CD4-positive, alpha-beta memory T cell (primary cell): ENCODE data around the gene TSPAN14. TPM values are rescaled to one million over a fixed set of nuclear protein-coding genes. Genes with fewer than 3 reads are reported as not detected.

Source experiments
- CTCF ChIA-PET: fragments of 350-600 bp; sonication (Branson Sonifier 250); formaldehyde crosslinking; loops from one replicate; lab custom pipeline; 2021; ENCODE audit warnings: inconsistent platforms; ENCODE audit not compliant: partially characterized antibody; lab: Charles Lee
- POLR2A ChIA-PET: fragments of 350-600 bp; sonication (Branson Sonifier 250); formaldehyde crosslinking; loops from one replicate; lab custom pipeline; 2021; ENCODE audit not compliant: partially characterized antibody; lab: Charles Lee
- DNase-seq, 5 donors: peaks; one replicate each; pipeline versions ENCODE4 v3.0.0 to v3.0.0-alpha.2; 2020 to 2022; ENCODE audit warnings: mixed read lengths in 1 of 5
- H3K27ac ChIP-seq: one replicate; pipeline ENCODE4 v1.7.0; 2013; ENCODE audit warnings: low read depth, low read length
- H3K27me3 ChIP-seq: 2 replicates; pipeline ENCODE4 v1.7.0; 2013; ENCODE audit warnings: mild to moderate bottlenecking, low read length, moderate library complexity; ENCODE audit not compliant: insufficient read depth
- H3K36me3 ChIP-seq: 2 replicates; pipeline ENCODE4 v1.7.0; 2013; ENCODE audit warnings: mild to moderate bottlenecking, low read length, moderate library complexity; ENCODE audit not compliant: insufficient read depth
- H3K4me1 ChIP-seq: 2 replicates; pipeline ENCODE4 v1.7.0; 2013; ENCODE audit warnings: mild to moderate bottlenecking, low read length, moderate library complexity; ENCODE audit not compliant: insufficient read depth
- H3K4me3 ChIP-seq, 2 donors: one replicate each; pipeline ENCODE4 v1.7.0; 2013; ENCODE audit warnings: low read length in 2 of 2, mild to moderate bottlenecking in 1 of 2
- H3K9me3 ChIP-seq, 2 donors: one replicate each; pipeline ENCODE4 v1.7.0; 2013; ENCODE audit warnings: low read length in 2 of 2, control low read depth in 1 of 2; ENCODE audit not compliant: control insufficient read depth in 1 of 2
- H3K27ac Mint-ChIP-seq, 7 donors: one replicate each; pipeline ENCODE4 v1.8.0; 2020 to 2021; ENCODE audit warnings: mixed read lengths in 7 of 7, mild to moderate bottlenecking in 6 of 7, inconsistent platforms in 3 of 7, moderate library complexity in 3 of 7
- H3K27me3 Mint-ChIP-seq, 2 donors: one replicate each; pipeline ENCODE4 v1.8.0; 2020 to 2021; ENCODE audit warnings: mixed read lengths in 2 of 2
- H3K36me3 Mint-ChIP-seq, 2 donors: one replicate each; pipeline ENCODE4 v1.8.0; 2020 to 2021; ENCODE audit warnings: mixed read lengths in 2 of 2, inconsistent platforms in 1 of 2, mild to moderate bottlenecking in 1 of 2
- H3K4me1 Mint-ChIP-seq, 4 donors: one replicate each; pipeline ENCODE4 v1.8.0; 2020 to 2021; ENCODE audit warnings: mixed read lengths in 4 of 4, mild to moderate bottlenecking in 1 of 4
- H3K4me3 Mint-ChIP-seq, 8 donors: one replicate each; pipeline ENCODE4 v1.8.0; 2020 to 2021; ENCODE audit warnings: mixed read lengths in 8 of 8, mild to moderate bottlenecking in 7 of 8, moderate library complexity in 6 of 8, inconsistent platforms in 3 of 8
- H3K9me3 Mint-ChIP-seq, 8 donors: one replicate each; pipeline ENCODE4 v1.8.0; 2020 to 2021; ENCODE audit warnings: mixed read lengths in 8 of 8, mild to moderate bottlenecking in 5 of 8, inconsistent platforms in 3 of 8, moderate library complexity in 1 of 8
- intact Hi-C: fragments of 100-400 bp; cut with micrococcal nuclease; formaldehyde crosslinking; loops from one replicate; pipeline ENCODE4 v1.15.1; 2023
- polyA plus RNA-seq, 2 donors: library from polyadenylated mRNA; unstranded; fragments of 300-500 nt; fragmentation: Illumina TruSeq; gene quantifications; one replicate each; pipeline ENCODE4 v1.2.3, GENCODE V29; 2021
- total RNA-seq, 2 experiments: library from RNA; stranded (reverse); gene quantifications; one replicate each; pipeline ENCODE4 v1.2.3, GENCODE V29; 2021

The TSPAN14 gene
- total RNA-seq (100 to 1,000 TPM; 151 to 153 TPM), polyA plus RNA-seq (100 to 1,000 TPM; 148 to 246 TPM)

DNA sequence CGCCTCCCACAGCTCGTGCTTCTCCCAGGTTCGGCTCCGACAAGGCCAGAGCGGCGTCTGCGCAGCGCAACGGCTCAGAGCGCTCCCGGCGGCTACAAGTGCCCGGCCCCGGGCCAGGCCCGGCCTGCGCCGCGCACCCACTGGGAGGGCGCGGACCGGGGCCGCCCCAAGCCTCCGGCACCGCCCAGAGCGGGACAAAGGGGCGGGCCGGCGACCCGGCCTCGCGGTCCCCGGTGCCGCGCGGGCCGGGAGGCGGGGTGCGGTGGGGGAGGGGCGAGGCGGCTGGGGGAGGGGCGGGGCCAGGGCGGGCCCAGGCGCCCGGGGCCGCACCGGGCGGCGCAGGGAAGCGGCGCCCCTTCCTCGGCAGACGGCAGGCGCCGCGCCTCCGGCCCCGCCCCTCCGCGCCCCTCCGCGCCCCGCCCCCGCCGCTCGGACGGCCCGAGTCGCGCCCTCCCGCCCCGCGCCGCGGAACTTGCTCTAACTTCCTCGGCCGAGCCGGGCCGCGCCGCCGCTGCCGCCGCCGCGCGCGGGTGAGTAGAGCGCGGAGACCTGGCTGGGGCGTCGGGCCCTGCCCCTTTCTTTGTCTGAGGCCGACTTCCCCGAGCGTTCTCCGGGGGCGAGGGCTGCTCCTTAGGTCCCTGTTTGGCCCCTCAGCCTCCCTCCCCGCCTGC, at the start of gene TSPAN14:
TSS of gene TSPAN14 (plus strand) at position 469 of the 671 bp plus-strand sequence. CDS start 34,924 bp downstream, outside the sequence.
- Histone ChIP-seq H3K36me3 (no peaks in the 10 kb centered on the region), H3K4me3 (peak within 1 kb of the TSS; percentile 70 to 76), H3K9me3 (no peaks in the 10 kb centered on the region), H3K4me1 (peaks cover 32% of the 10 kb centered on the region), H3K27ac (peak within 1 kb of the TSS; percentile 83), H3K27me3 (no peaks in the 10 kb centered on the region)
- ChIA-PET CTCF (interaction anchor here (0.8 to 15.9 kb wide), 5 partner anchors 10 to 52 kb away, joined by 4 to 814 read pairs (median 10); no protein-coding TSS in a partner anchor), POLR2A (interaction anchor here (0.7 to 31.9 kb wide), 6 partner anchors 9 to 54 kb away, joined by 3 to 906 read pairs (median 302); no protein-coding TSS in a partner anchor)
- H3K4me1 Mint-ChIP-seq: peaks cover 30 to 53% (median 36%) of the 10 kb centered on the region in 4 donors
- H3K36me3 Mint-ChIP-seq: peaks cover 15 to 23% of the 10 kb centered on the region in 2 donors
- H3K27me3 Mint-ChIP-seq: no peaks in the 10 kb centered on the region
- H3K27ac Mint-ChIP-seq: peak within 1 kb of the TSS; percentile 93 to 100 (median 96)
- no peaks in the 10 kb centered on the region for H3K9me3 Mint-ChIP-seq
- DNase-seq: peak; percentile 66 to 76 (median 73)
- H3K4me3 Mint-ChIP-seq: peak within 1 kb of the TSS; percentile 90 to 100 (median 98)
- intact Hi-C loops: loop anchor here (1.0 to 5.0 kb wide), 3 partner anchors 9 to 247 kb away; partner anchors contain the start of gene ANXA11

GRCh38 chr10:80405035-80405434, 49.1 kb upstream of the TSPAN14 start:
- Histone ChIP-seq H3K27me3 (no peaks in the 10 kb centered on the region), H3K4me1 (peaks cover 10% of the 10 kb centered on the region), H3K27ac (no peak overlapping the region), H3K4me3 (no peak overlapping the region), H3K9me3 (no peaks in the 10 kb centered on the region), H3K36me3 (no peaks in the 10 kb centered on the region)
- CTCF ChIA-PET: interaction anchor here (1.0 to 1.2 kb wide), 2 partner anchors 27 to 39 kb away, joined by 3 to 6 read pairs; no protein-coding TSS in a partner anchor
- intact Hi-C loops: no loop called here
- Mint-ChIP-seq H3K4me3 (no peak overlapping the region), H3K27ac (no peak overlapping the region), H3K36me3 (peaks cover 0 to 2% of the 10 kb centered on the region in 2 donors), H3K9me3 (no peaks in the 10 kb centered on the region), H3K4me1 (peaks cover 1 to 11% (median 8%) of the 10 kb centered on the region in 4 donors), H3K27me3 (peaks cover 2 to 3% of the 10 kb centered on the region in 2 donors)
- DNase-seq: no peak
- POLR2A ChIA-PET: interaction anchor here (0.6 kb wide), 1 partner anchor 259 kb away, joined by 4 read pairs; no protein-coding TSS in a partner anchor

GRCh38 chr10:80405626-80406025, 48.5 kb upstream of the TSPAN14 start:
- H3K9me3 Mint-ChIP-seq: no peaks in the 10 kb centered on the region
- peaks cover 2 to 3% of the 10 kb centered on the region in 2 donors for H3K27me3 Mint-ChIP-seq
- no peak overlapping the region for H3K4me3 ChIP-seq
- CTCF ChIA-PET: interaction anchor here (1.0 to 1.2 kb wide), 2 partner anchors 27 to 38 kb away, joined by 3 to 6 read pairs; no protein-coding TSS in a partner anchor
- no peak overlapping the region for H3K4me3 Mint-ChIP-seq
- peaks cover 0 to 2% of the 10 kb centered on the region in 2 donors for H3K36me3 Mint-ChIP-seq
- peaks cover 1 to 11% (median 8%) of the 10 kb centered on the region in 4 donors for H3K4me1 Mint-ChIP-seq
- H3K36me3 ChIP-seq: no peaks in the 10 kb centered on the region
- H3K27ac Mint-ChIP-seq: no peak overlapping the region
- POLR2A ChIA-PET: interaction anchor here (0.6 kb wide), 1 partner anchor 259 kb away, joined by 4 read pairs; no protein-coding TSS in a partner anchor
- H3K27me3 ChIP-seq: no peaks in the 10 kb centered on the region
- no peak for DNase-seq
- H3K27ac ChIP-seq: no peak overlapping the region
- H3K4me1 ChIP-seq: peaks cover 10% of the 10 kb centered on the region
- intact Hi-C loops: no loop called here
- H3K9me3 ChIP-seq: no peaks in the 10 kb centered on the region

DNA sequence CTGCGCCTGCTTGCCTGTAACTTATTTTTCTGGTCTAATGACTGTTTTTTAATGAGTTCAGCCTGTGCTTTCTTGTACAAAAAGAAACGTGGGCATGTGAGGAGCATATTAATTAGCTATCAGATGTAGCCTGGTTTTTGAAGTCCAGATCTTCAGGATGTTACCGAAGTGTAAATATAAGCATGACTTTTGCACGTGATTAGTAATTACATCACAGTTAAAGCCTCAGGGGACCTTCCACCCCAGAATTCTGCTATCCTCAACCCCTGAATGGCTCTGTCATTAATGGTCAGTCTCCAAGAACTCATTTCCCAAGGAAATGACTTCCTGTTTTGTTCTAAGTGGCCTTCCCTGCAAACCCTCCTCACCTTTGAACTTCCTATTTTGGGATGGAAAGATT, 47.9 kb upstream of the TSPAN14 start:
- H3K36me3 ChIP-seq: no peaks in the 10 kb centered on the region
- no peaks in the 10 kb centered on the region for H3K9me3 Mint-ChIP-seq
- no peak for DNase-seq
- H3K27me3 ChIP-seq: no peaks in the 10 kb centered on the region
- H3K4me1 Mint-ChIP-seq: peaks cover 1 to 11% (median 8%) of the 10 kb centered on the region in 4 donors
- CTCF ChIA-PET: interaction anchor here (1.0 to 2.4 kb wide), 3 partner anchors 28 to 99 kb away, joined by 3 to 14 read pairs (median 6); no protein-coding TSS in a partner anchor
- peaks cover 10% of the 10 kb centered on the region for H3K4me1 ChIP-seq
- no peaks in the 10 kb centered on the region for H3K9me3 ChIP-seq
- no peak overlapping the region for H3K4me3 Mint-ChIP-seq
- POLR2A ChIA-PET: no interaction called here
- no peak overlapping the region for H3K4me3 ChIP-seq
- H3K36me3 Mint-ChIP-seq: peaks cover 0 to 2% of the 10 kb centered on the region in 2 donors
- peak overlapping the region in 1 of 7 donors; percentile 43 for H3K27ac Mint-ChIP-seq
- H3K27me3 Mint-ChIP-seq: peaks cover 2 to 3% of the 10 kb centered on the region in 2 donors
- intact Hi-C loops: no loop called here
- H3K27ac ChIP-seq: no peak overlapping the region

DNA sequence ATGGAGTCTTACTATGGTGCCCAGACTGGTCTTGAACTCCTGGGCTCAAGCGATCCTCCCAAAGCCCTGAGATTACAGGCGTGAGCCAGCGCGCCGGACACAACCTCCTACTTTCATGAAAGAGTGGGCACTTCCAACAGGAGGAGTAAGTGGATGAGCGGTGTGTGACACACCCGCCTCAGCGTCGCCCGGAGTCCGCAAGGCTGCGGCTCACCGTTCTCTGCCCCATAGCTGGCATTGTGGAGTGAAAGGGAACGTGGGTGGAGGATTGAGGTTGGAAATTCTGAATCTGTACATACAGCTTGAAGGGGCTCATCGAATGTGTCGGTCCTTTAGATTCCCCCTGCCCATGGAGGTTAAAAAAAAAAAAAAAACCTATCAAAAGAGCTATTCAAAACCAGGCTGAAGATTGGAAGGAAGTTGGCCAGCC, 46.3 kb upstream of the TSPAN14 start:
- Mint-ChIP-seq H3K36me3 (peaks cover 0 to 2% of the 10 kb centered on the region in 2 donors), H3K9me3 (no peaks in the 10 kb centered on the region), H3K27me3 (peaks cover 2 to 3% of the 10 kb centered on the region in 2 donors), H3K27ac (peak overlapping the region in 6 of 7 donors; percentile 30 to 88 (median 67)), H3K4me1 (peaks cover 1 to 11% (median 8%) of the 10 kb centered on the region in 4 donors), H3K4me3 (peak overlapping the region; percentile 85 to 95 (median 92))
- Histone ChIP-seq H3K36me3 (no peaks in the 10 kb centered on the region), H3K27ac (peak overlapping the region; percentile 40), H3K27me3 (no peaks in the 10 kb centered on the region), H3K9me3 (no peaks in the 10 kb centered on the region), H3K4me3 (peak overlapping the region in 1 of 2 donors; percentile 64), H3K4me1 (peaks cover 10% of the 10 kb centered on the region)
- POLR2A ChIA-PET: interaction anchor here (0.7 to 1.4 kb wide), 8 partner anchors 35 to 129 kb away, joined by 3 to 6 read pairs (median 4); no protein-coding TSS in a partner anchor
- peak in 1 of 5 donors; percentile 4 for DNase-seq
- CTCF ChIA-PET: interaction anchor here (0.8 to 2.4 kb wide), 11 partner anchors 13 to 104 kb away, joined by 3 to 21 read pairs (median 4); no protein-coding TSS in a partner anchor
- intact Hi-C loops: no loop called here

DNA sequence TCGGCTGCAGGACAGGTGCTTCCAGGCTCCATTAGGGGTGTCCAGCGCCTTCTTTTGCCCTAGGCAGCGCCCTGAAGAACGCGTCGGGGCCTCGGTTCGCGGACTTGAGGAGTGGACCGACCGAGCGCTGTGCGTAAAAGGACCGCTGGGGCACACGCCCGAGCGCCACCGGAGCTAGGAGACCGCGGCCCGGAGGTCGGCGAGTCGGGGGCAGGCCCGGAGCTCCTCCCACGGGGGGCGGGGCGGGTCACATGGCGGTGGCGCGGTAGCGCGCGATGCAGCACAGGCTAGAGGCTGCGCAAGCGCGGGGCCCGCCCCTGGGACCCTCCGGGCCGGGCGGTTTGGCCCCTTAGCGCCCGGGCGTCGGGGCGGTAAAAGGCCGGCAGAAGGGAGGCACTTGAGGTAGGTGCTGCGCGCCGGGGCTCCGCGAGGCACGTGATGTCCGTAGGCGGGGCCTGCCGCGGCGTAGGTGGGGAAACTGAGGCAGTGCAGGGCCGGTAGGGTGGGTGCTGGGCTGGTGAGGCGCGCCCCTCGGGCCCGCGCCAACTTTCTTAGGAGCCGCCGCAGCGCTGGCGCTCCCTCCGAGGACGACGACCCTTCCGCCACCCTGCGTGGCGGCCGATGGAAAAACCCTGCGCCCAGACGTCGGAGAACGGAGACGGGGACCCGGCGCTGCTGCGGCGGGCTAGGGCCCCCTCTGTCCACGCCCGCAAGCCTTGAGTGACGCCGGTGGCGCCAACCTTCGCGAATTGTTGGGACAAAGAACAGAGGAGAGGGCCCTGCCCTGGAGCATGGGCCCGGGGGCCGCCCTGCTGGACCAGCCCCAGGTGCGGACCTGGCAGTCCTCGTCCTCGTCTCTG, 45.6 kb upstream of the TSPAN14 start, which contains the start of gene PRXL2A:
TSS of gene PRXL2A (plus strand) at position 310 of the 860 bp plus-strand sequence. CDS start 11,917 bp downstream, outside the sequence.
- CTCF ChIA-PET: interaction anchor here (0.8 to 2.4 kb wide), 13 partner anchors 13 to 105 kb away, joined by 3 to 21 read pairs (median 4); no protein-coding TSS in a partner anchor
- H3K4me3 Mint-ChIP-seq: peak within 1 kb of the TSS; percentile 85 to 95 (median 92)
- H3K27me3 ChIP-seq: no peaks in the 10 kb centered on the region
- H3K9me3 Mint-ChIP-seq: no peaks in the 10 kb centered on the region
- DNase-seq: peak; percentile 66 to 72 (median 68)
- H3K4me1 ChIP-seq: peaks cover 10% of the 10 kb centered on the region
- H3K27ac Mint-ChIP-seq: peak within 1 kb of the TSS in 6 of 7 donors; percentile 30 to 88 (median 67)
- H3K27me3 Mint-ChIP-seq: peaks cover 2 to 3% of the 10 kb centered on the region in 2 donors
- POLR2A ChIA-PET: interaction anchor here (0.6 to 1.4 kb wide), 9 partner anchors 34 to 128 kb away, joined by 3 to 6 read pairs (median 3); no protein-coding TSS in a partner anchor
- H3K4me3 ChIP-seq: peak within 1 kb of the TSS; percentile 26 to 64
- H3K36me3 Mint-ChIP-seq: peaks cover 0 to 2% of the 10 kb centered on the region in 2 donors
- no peaks in the 10 kb centered on the region for H3K36me3 ChIP-seq
- no peaks in the 10 kb centered on the region for H3K9me3 ChIP-seq
- intact Hi-C loops: no loop called here
- H3K27ac ChIP-seq: peak within 1 kb of the TSS; percentile 40
- H3K4me1 Mint-ChIP-seq: peaks cover 1 to 11% (median 8%) of the 10 kb centered on the region in 4 donors
